Stimulated activated CD8-positive, alpha-beta memory T cell treated with anti-CD3 and anti-CD28 coated beads, Interleukin-12 subunit alpha, Interleukin-12 subunit beta, amount 100 ng/mL, for 24 hours (primary cell): ENCODE results near the gene ZNF426.
A peak's percentile ranks its signal among the peaks of the same experiment; 100 is the strongest.
"Not testable (repeated sequence)": the region's sequence is repeated elsewhere in the genome, so short reads cannot be mapped to it uniquely, and the experiment has no call there.

Experiments used
- DNase-seq: peaks from one replicate; pipeline ENCODE4 v3.0.0-alpha.2; 2020; ENCODE audit errors: extremely low read depth

Gene ZNF426

GRCh38 chr19:9538183-9539058, at the start of gene ZNF426:
Gene ZNF426 (minus strand): TSS chr19:9538645. CDS start chr19:9536232, 2,413 bp downstream.
- DNase-seq = peak; percentile 68

GRCh38 chr19:9586764-9587163, 48.3 kb upstream of the ZNF426 start:
- peak; percentile 43 for DNase-seq

DNA sequence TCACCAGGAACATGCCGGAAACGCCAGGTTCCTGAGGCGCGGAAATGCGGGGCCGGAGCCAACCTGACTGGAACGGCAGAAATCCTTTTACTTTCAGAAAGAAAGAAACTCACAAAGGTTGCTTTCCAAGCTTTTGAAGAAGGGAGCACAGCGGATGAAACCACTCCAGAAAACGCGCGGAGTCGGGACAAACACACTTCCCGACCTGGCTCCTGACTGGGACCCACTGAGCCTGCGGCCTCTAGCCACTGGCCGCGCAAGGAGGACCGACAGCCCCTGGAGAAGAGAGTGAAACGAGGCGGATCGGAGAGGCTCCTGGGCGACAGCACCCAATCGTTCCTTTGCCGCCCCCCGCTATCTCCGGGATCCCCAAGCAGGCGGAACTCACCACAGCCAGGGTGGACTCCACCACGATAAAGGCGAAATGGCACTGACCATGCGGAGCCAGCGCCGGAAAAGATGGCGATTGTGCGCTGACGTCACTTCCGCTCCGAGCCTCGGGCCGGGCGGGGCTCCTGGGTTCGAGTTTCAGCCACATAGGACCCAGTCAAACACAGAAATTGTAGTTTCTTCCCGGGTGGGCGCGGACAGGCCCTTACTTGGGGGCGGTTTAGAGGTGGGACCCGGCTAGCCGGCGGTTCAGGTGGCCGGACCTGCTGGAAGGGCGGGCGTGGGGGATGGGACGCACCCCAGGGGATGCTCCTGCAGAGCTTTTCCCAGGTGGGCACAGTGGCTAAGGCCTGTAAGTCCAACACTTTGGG, 45.8 kb upstream of the ZNF426 start, which contains the start of gene ZNF121:
Gene ZNF121, minus strand, starts transcription at position 432 of the 761 bp plus-strand sequence. CDS start 16,407 bp downstream, outside the sequence.
- peak; percentile 56 for DNase-seq

- DNase-seq = not testable (repeated sequence)
Observed at GRCh38 chr19:9582081-9582725, 43.8 kb upstream of the ZNF426 start.

DNA sequence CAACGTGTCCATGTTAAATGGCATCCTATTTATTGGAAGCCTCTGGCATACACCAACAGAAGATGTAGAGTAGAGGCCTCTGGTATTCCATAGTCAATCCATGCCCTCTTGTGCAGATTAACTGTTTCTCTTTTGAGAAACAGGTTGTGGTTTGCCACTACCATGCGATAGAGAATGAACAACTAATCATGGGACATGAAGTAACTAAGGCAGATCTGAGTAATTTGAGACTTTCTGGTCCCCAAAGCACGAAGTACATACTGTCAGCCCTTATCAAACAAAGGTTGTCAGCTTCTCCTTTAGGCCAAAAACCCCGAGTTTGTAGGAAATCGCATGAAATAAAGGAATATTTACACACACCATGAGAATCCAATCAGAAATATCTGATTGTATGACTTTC, 42.3 kb upstream of the ZNF426 start:
- DNase-seq = no peak

- DNase-seq = no peak
Observed at GRCh38 chr19:9570255-9570654, 31.8 kb upstream of the ZNF426 start.

DNA sequence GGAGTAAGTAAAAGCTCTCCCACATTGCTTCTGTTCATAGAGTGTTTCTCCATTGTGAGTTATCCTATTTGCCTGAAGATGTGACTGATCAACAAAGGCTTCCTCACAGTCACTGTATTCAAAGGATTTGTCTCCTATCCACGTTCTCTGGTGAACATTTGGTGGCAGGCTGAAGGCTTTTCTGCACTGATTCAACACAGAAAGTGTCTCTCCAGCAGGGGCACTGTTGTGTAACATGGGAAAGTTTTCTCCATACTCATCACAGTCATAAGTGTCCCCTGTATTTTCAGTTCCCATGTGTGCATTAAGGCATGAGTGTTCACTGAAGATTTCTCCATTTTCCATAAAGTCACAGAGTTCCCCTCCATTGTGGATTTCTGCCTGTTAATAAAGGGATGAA, 28.3 kb upstream of the ZNF426 start:
- DNase-seq = no peak

GRCh38 chr19:9565900-9566705, 27.7 kb upstream of the ZNF426 start:
- DNase-seq = no peak

- DNase-seq = no peak
Observed at GRCh38 chr19:9552536-9553274, 14.3 kb upstream of the ZNF426 start.

DNA sequence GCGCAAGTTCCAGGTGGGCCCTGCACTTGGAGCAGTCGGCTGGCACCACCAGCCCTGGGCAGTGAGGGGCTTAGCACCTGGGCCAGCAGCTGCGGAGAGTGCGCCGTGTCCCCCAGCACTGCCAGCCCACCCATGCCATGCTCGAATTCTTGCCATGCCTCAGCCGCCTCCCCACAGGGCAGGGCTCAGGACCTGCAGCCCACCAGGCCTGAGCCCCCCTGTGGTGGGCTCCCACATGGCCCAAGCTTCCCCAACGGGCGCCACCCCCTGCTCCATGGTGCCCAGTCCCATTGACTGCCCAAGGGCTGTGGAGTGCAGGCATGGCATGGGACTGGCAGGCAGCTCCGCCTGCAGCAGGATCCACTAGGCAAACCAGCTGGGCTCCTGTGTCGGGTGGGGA, 9.4 kb upstream of the ZNF426 start:
- no peak for DNase-seq

GRCh38 chr19:9541281-9541680, 2.8 kb upstream of the ZNF426 start:
- DNase-seq = not testable (repeated sequence)

DNA sequence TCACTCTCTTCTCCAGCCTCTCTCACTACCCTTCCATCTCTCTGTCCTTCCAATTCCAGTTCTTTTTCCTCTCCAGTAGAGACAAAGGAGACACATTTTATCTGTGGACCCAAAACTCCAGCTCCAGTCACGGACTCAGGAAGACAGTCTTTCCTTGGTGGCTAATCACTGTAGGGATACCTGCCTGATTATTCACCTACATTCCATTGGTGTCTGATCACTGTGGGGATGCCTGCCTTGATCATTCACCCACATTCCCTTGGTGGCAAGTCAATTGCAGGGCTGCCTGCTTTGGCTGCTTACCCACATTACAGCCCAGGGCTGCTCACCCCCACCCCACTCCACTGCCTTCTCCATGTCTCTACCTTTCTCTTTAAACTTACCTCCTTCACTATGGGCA, 1.5 kb upstream of the ZNF426 start:
- DNase-seq = not testable (repeated sequence)

GRCh38 chr19:9539201-9539600, 756 bp upstream of the ZNF426 start:
- DNase-seq = not testable (repeated sequence)

- DNase-seq = no peak
Observed at GRCh38 chr19:9535934-9536333, 2.5 kb downstream of the ZNF426 start.

GRCh38 chr19:9531933-9532332, 6.5 kb downstream of the ZNF426 start:
- DNase-seq = no peak

- DNase-seq = no peak
Observed at GRCh38 chr19:9528757-9529336, 9.6 kb downstream of the ZNF426 start.

GRCh38 chr19:9523885-9524474, 14.5 kb downstream of the ZNF426 start:
- no peak for DNase-seq

DNA sequence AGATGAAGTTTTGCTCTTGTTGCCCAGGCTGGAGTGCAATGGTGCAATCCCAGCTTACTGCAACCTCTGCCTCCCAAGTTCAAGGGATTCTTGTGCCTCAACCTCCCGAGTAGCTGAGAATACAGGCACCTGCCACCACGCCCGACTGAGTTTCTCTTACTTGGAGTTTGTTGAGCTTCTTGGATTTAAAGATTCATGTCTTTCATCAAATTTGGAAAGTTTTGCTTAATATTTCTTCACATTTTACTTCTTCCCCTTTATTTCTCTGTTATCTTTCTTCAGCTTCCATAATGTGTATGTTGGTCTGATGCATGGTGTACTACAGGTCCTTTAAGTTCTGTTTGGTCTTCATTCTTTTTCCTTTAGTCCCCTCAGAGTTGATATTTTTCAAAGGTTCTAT, 31.2 kb downstream of the ZNF426 start:
- DNase-seq = no peak

- no peak for DNase-seq
Observed at GRCh38 chr19:9500796-9501195, 37.6 kb downstream of the ZNF426 start.
